GM19395 (cell line): ENCODE results near the gene TNS1.

Experiments used
- ATAC-seq: cut with Tn5 transposase; IDR thresholded peaks from one replicate; pipeline ENCODE4 v1.9.1; 2021; ENCODE audit warnings: mild to moderate bottlenecking, moderate library complexity; ENCODE audit not compliant: unreplicated experiment

Gene TNS1

GRCh38 chr2:217755027-217755745, 247.6 kb downstream of the TNS1 start:
- no peak for ATAC-seq

GRCh38 chr2:217753460-217754200, 249.2 kb downstream of the TNS1 start:
- no peak for ATAC-seq

- ATAC-seq: no peak
These were observed 249.9 kb downstream of the TNS1 start for GRCh38 chr2:217752714-217753459.

GRCh38 chr2:217751952-217752351, 250.8 kb downstream of the TNS1 start:
- no peak for ATAC-seq

- ATAC-seq: no peak
These were observed 251.6 kb downstream of the TNS1 start for GRCh38 chr2:217751192-217751591.
